IPS-18c (cell line): Measurements from ENCODE around the gene NFIA.

Experiments
- H3K4me3 ChIP-seq: 2 replicates; pipeline ENCODE4 v1.7.0; 2013; ENCODE audit warnings: low read depth, mild to moderate bottlenecking, low read length, moderate library complexity; ENCODE audit not compliant: insufficient read depth
- H3K9me3 ChIP-seq: one replicate; pipeline ENCODE4 v1.6.1; 2013; ENCODE audit warnings: mild to moderate bottlenecking, low read length, moderate library complexity; ENCODE audit not compliant: control insufficient read depth, insufficient read depth

NFIA gene

GRCh38 chr1:61372944-61373343 is 290.6 kb downstream of the NFIA start:
- Histone ChIP-seq H3K9me3 (no peaks in the 10 kb centered on the region), H3K4me3 (no peak overlapping the region)

GRCh38 chr1:61374156-61374555 is 291.8 kb downstream of the NFIA start:
- Histone ChIP-seq H3K4me3 (no peak overlapping the region), H3K9me3 (no peaks in the 10 kb centered on the region)

- H3K9me3 ChIP-seq, result no peaks in the 10 kb centered on the region
- H3K4me3 ChIP-seq, result no peak overlapping the region
These were observed 292.9 kb downstream of the NFIA start for GRCh38 chr1:61375082-61375880.

- H3K9me3 ChIP-seq, result no peaks in the 10 kb centered on the region
- H3K4me3 ChIP-seq, result no peak overlapping the region
These were observed 293.8 kb downstream of the NFIA start for GRCh38 chr1:61376151-61376550.

GRCh38 chr1:61377242-61377958 is 295.0 kb downstream of the NFIA start:
- Histone ChIP-seq H3K9me3 (no peaks in the 10 kb centered on the region), H3K4me3 (no peak overlapping the region)

- Histone ChIP-seq H3K4me3 (no peak overlapping the region), H3K9me3 (no peaks in the 10 kb centered on the region)
These were observed 296.3 kb downstream of the NFIA start for GRCh38 chr1:61378494-61379180.

- H3K4me3 ChIP-seq, result no peak overlapping the region
- no peaks in the 10 kb centered on the region for H3K9me3 ChIP-seq
These were observed 297.3 kb downstream of the NFIA start for GRCh38 chr1:61379693-61380092.

GRCh38 chr1:61380561-61380960 is 298.2 kb downstream of the NFIA start:
- Histone ChIP-seq H3K9me3 (no peaks in the 10 kb centered on the region), H3K4me3 (no peak overlapping the region)

- Histone ChIP-seq H3K9me3 (peaks cover 4% of the 10 kb centered on the region), H3K4me3 (no peak overlapping the region)
These were observed 304.0 kb downstream of the NFIA start for GRCh38 chr1:61386323-61386722.

GRCh38 chr1:61386770-61387169 is 304.4 kb downstream of the NFIA start:
- peaks cover 4% of the 10 kb centered on the region for H3K9me3 ChIP-seq

GRCh38 chr1:61387829-61388228 is 305.5 kb downstream of the NFIA start:
- no peak overlapping the region for H3K4me3 ChIP-seq

More at GRCh38 chr1:61386770-61387169, 304.4 kb downstream of the NFIA start:
- H3K4me3 ChIP-seq, result no peak overlapping the region

GRCh38 chr1:61388566-61388965 is 306.2 kb downstream of the NFIA start:
- H3K9me3 ChIP-seq, result peaks cover 4% of the 10 kb centered on the region
- no peak overlapping the region for H3K4me3 ChIP-seq

More at GRCh38 chr1:61387829-61388228, 305.5 kb downstream of the NFIA start:
- H3K9me3 ChIP-seq, result peaks cover 4% of the 10 kb centered on the region

GRCh38 chr1:61389194-61389925 is 307.0 kb downstream of the NFIA start:
- Histone ChIP-seq H3K4me3 (no peak overlapping the region), H3K9me3 (peaks cover 4% of the 10 kb centered on the region)

GRCh38 chr1:61389926-61390845 is 307.8 kb downstream of the NFIA start:
- H3K4me3 ChIP-seq, result no peak overlapping the region
- H3K9me3 ChIP-seq, result peaks cover 4% of the 10 kb centered on the region

- no peak overlapping the region for H3K4me3 ChIP-seq
These were observed 309.4 kb downstream of the NFIA start for GRCh38 chr1:61391730-61392129.

More at GRCh38 chr1:61391730-61392129, 309.4 kb downstream of the NFIA start:
- peaks cover 6% of the 10 kb centered on the region for H3K9me3 ChIP-seq
